OCI-LY7 (cell line): ENCODE results near the gene NAA40. TPM values are rescaled to one million over a fixed set of nuclear protein-coding genes. Genes with fewer than 3 reads are reported as not detected.
A peak's percentile ranks its signal among the peaks of the same experiment; 100 is the strongest.

Source experiments
- BruUV-seq: library from RNA; stranded (reverse); fragments of 400-500 nt; replicated peaks from 2 replicates; lab custom pipeline; 2021; lab: Mats Ljungman, UMichigan
- CTCF ChIA-PET: fragments of 300-600 bp; sonication (Branson Sonifier 250); formaldehyde crosslinking; loops from one replicate; lab custom pipeline; 2022; ENCODE audit warnings: antibody characterized with exemption; ENCODE audit not compliant: unreplicated experiment; lab: Charles Lee
- POLR2A ChIA-PET: fragments of 300-600 bp; sonication (Branson Sonifier 250); formaldehyde crosslinking; loops from one replicate; lab custom pipeline; 2022; ENCODE audit warnings: antibody characterized with exemption; lab: Charles Lee
- DNase-seq: peaks from one replicate; pipeline ENCODE4 v3.0.0-alpha.2; 2015; ENCODE audit warnings: low spot score
- H2AFZ ChIP-seq: fragments of 200-600 bp; sonication (generic), shearing (Covaris generic); 2 replicates; pipeline ENCODE4 v1.6.1; 2014; ENCODE audit warnings: mild to moderate bottlenecking, antibody characterized with exemption, low read length, moderate library complexity
- H3K27ac ChIP-seq: fragments of 200-600 bp; sonication (generic); 2 replicates; pipeline ENCODE4 v1.5.1; 2014; ENCODE audit warnings: mixed run types, low read depth, mild to moderate bottlenecking, moderate library complexity, low read length, inconsistent platforms; ENCODE audit not compliant: poor library complexity, severe bottlenecking
- H3K36me3 ChIP-seq: fragments of 200-600 bp; sonication (generic); 2 replicates; pipeline ENCODE4 v1.6.1; 2014; ENCODE audit warnings: mild to moderate bottlenecking, antibody characterized with exemption, low read length, moderate library complexity, mixed read lengths; ENCODE audit not compliant: insufficient read depth
- H3K4me1 ChIP-seq: fragments of 200-600 bp; sonication (generic); 2 replicates; pipeline ENCODE4 v1.5.1; 2014; ENCODE audit warnings: mild to moderate bottlenecking, low read length; ENCODE audit not compliant: insufficient read depth, poor library complexity, severe bottlenecking
- H3K4me2 ChIP-seq: fragments of 200-600 bp; sonication (generic); 2 replicates; pipeline ENCODE4 v1.6.1; 2014; ENCODE audit warnings: mild to moderate bottlenecking, low read length
- H3K4me3 ChIP-seq: fragments of 200-600 bp; sonication (generic); 2 replicates; pipeline ENCODE4 v1.5.1; 2014; ENCODE audit warnings: mild to moderate bottlenecking, low read depth, low read length; ENCODE audit not compliant: poor library complexity, severe bottlenecking
- H3K79me2 ChIP-seq: fragments of 200-600 bp; sonication (generic); 2 replicates; pipeline ENCODE4 v1.6.1; 2016; ENCODE audit warnings: low read depth, mild to moderate bottlenecking, low read length, moderate library complexity, mixed read lengths; ENCODE audit not compliant: insufficient read depth
- H3K9me2 ChIP-seq: fragments of 200-600 bp; sonication (generic); 2 replicates; pipeline ENCODE4 v1.6.1; 2016; ENCODE audit warnings: mild to moderate bottlenecking, low read length, mixed read lengths; ENCODE audit not compliant: insufficient read depth
- H3K9me3 ChIP-seq: fragments of 200-600 bp; sonication (generic); 2 replicates; pipeline ENCODE4 v1.6.1; 2014; ENCODE audit warnings: mild to moderate bottlenecking, mixed run types, low read length, mixed read lengths
- H4K20me1 ChIP-seq: fragments of 200-600 bp; sonication (generic); 2 replicates; pipeline ENCODE4 v1.6.1; 2014; ENCODE audit warnings: mild to moderate bottlenecking, antibody characterized with exemption, low read length, moderate library complexity, mixed read lengths; ENCODE audit not compliant: insufficient read depth
- CTCF ChIP-seq: fragments of 200-600 bp; sonication (generic); conservative IDR thresholded peaks from 2 replicates; pipeline ENCODE4 v1.5.1; 2014; ENCODE audit warnings: mild to moderate bottlenecking, antibody characterized with exemption, low read length, moderate library complexity, mixed read lengths
- EZH2phosphoT487 ChIP-seq: fragments of 200-600 bp; sonication (generic); IDR thresholded peaks from 2 replicates; pipeline ENCODE4 v1.6.1; 2018; ENCODE audit warnings: low read depth, borderline replicate concordance, mild to moderate bottlenecking, mixed run types, antibody characterized with exemption, low read length, moderate library complexity, mixed read lengths
- intact Hi-C: fragments of 100-400 bp; cut with micrococcal nuclease; formaldehyde crosslinking; loops from one replicate; pipeline ENCODE4 v1.10.0; 2022; ENCODE audit not compliant: unreplicated experiment
- total RNA-seq, 2 experiments: library from RNA; depleted of rRNA in 1 of 2; stranded (reverse); fragments of >200 nt in 1 of 2; shearing (Covaris generic) in 1 of 2; gene quantifications; 2 replicates each; pipeline ENCODE4 v1.2.3, GENCODE V29; 2014 to 2022

Gene NAA40
- total RNA-seq, 2 experiments from 2014 or later: 24.5 to 45.5 TPM

GRCh38 chr11:63974259-63975143, 35.7 kb downstream of the NAA40 start, which contains the start of gene COX8A:
Gene COX8A, plus strand, starts transcription at chr11:63974620. Its CDS starts 61 bp downstream, at chr11:63974681.
- Histone ChIP-seq H3K4me1 (peaks cover 15% of the 10 kb centered on the region), H4K20me1 (peaks cover 7% of the 10 kb centered on the region; the same call in 1 of the 2 replicates), H3K27ac (peak within 1 kb of the TSS; percentile 73), H3K9me2 (no peaks in the 10 kb centered on the region), H2AFZ (peak within 1 kb of the TSS; percentile 59; the same call in 1 of the 2 replicates), H3K4me2 (peak within 1 kb of the TSS; percentile 98), H3K79me2 (peaks cover 33% of the 10 kb centered on the region), H3K9me3 (peaks cover 4% of the 10 kb centered on the region; the same call in 1 of the 2 replicates), H3K36me3 (peaks cover 25% of the 10 kb centered on the region), H3K4me3 (peak within 1 kb of the TSS; percentile 89)
- TF ChIP-seq CTCF (no peak), EZH2phosphoT487 (no peak)
- ChIA-PET POLR2A (no interaction called here), CTCF (no interaction called here)
- BruUV-seq: TSS peak; percentile 83
- intact Hi-C loops: loop anchor here (1.0 to 10.0 kb wide), 2 partner anchors 136 to 330 kb away; partner anchors contain the start of genes CATSPERZ and ESRRA
- peak; percentile 100 for DNase-seq

GRCh38 chr11:63978551-63979239, 39.9 kb downstream of the NAA40 start:
- Histone ChIP-seq H3K36me3 (peaks cover 27% of the 10 kb centered on the region), H3K4me2 (no peak overlapping the region), H3K9me3 (peaks cover 2% of the 10 kb centered on the region; the same call in 1 of the 2 replicates), H3K4me1 (peaks cover 31% of the 10 kb centered on the region), H3K9me2 (no peaks in the 10 kb centered on the region), H3K79me2 (peaks cover 33% of the 10 kb centered on the region), H2AFZ (no peak overlapping the region), H3K4me3 (no peak overlapping the region), H3K27ac (no peak overlapping the region), H4K20me1 (peaks cover 7% of the 10 kb centered on the region; the same call in 1 of the 2 replicates)
- TF ChIP-seq EZH2phosphoT487 (no peak), CTCF (no peak)
- ChIA-PET CTCF (no interaction called here), POLR2A (no interaction called here)
- no peak for DNase-seq
- no TSS peak for BruUV-seq
- intact Hi-C loops: loop anchor here (10.0 kb wide), 1 partner anchor 326 kb away; the partner anchor contains the start of genes CATSPERZ and ESRRA
